Measurements from ENCODE around the gene P3H4.

The P3H4 gene

GRCh38 chr17:41768682-41769288 lies 43.0 kb downstream of the P3H4 start:
- Histone ChIP-seq H4K8ac (ENCODE audit: low read depth, low read length) (no peak overlapping the region), H2AFZ (ENCODE audit: insufficient read depth, low read length, poor library complexity) (no peak overlapping the region), H2AK5ac (ENCODE audit: low read length) (no peak overlapping the region), H3K4me2 (ENCODE audit: low read length) (no peak overlapping the region), H3K27ac (ENCODE audit: low read depth, low read length) (no peak overlapping the region), H3K18ac (ENCODE audit: low read length) (no peak overlapping the region), H3K23ac (ENCODE audit: low read length) (no peak overlapping the region), H3K14ac (ENCODE audit: low read length) (no peak overlapping the region), H3K36me3 (ENCODE audit: control insufficient read depth in 1 of 2, insufficient read depth in 2 of 2, low read length in 2 of 2) (peaks cover 74 to 77% of the 10 kb centered on the region in 2 experiments), H3K79me2 (ENCODE audit: control insufficient read depth, insufficient read depth, low read length, poor library complexity) (peaks cover 13% of the 10 kb centered on the region), H3K4me3 (ENCODE audit: low read depth, low read length) (no peak overlapping the region), H3K79me1 (ENCODE audit: low read length) (peaks cover 17% of the 10 kb centered on the region), H4K12ac (ENCODE audit: low read depth, low read length) (no peak overlapping the region), H2BK120ac (ENCODE audit: insufficient read depth, low read length, poor library complexity) (no peak overlapping the region), H3K9me3 (ENCODE audit: insufficient read depth, low read depth, low read length) (peaks cover 4% of the 10 kb centered on the region), H2BK5ac (ENCODE audit: low read depth, low read length, poor library complexity) (no peak overlapping the region), H3K27me3 (ENCODE audit: insufficient read depth, low read length) (no peaks in the 10 kb centered on the region), H3K4me1 (ENCODE audit: control insufficient read depth in 1 of 2, insufficient read depth in 2 of 2, low read length in 2 of 2) (peaks cover 20% of the 10 kb centered on the region in 2 experiments), H3K4ac (ENCODE audit: low read depth, low read length) (no peak overlapping the region), H2BK12ac (ENCODE audit: low read length) (no peak overlapping the region), H3K9ac (ENCODE audit: low read length) (no peak overlapping the region), H4K91ac (ENCODE audit: low read depth, low read length) (no peak overlapping the region)
- no peak for DNase-seq
- no CpG with 5 or more reads among the region's 23 CpGs for WGBS (ENCODE audit: extremely low coverage, insufficient coverage, insufficient read length)

GRCh38 chr17:41767324-41768042 lies 44.3 kb downstream of the P3H4 start:
- peaks cover 8% of the 10 kb centered on the region for H3K79me1 ChIP-seq (ENCODE audit: low read length)
- H3K4me1 ChIP-seq (ENCODE audit: control insufficient read depth in 1 of 2, insufficient read depth in 2 of 2, low read length in 2 of 2), result peaks cover 12 to 18% of the 10 kb centered on the region in 2 experiments
- H3K79me2 ChIP-seq (ENCODE audit: control insufficient read depth, insufficient read depth, low read length, poor library complexity), result peaks cover 7% of the 10 kb centered on the region
- no peak overlapping the region for H3K9ac ChIP-seq (ENCODE audit: low read length)
- no peak overlapping the region for H2BK120ac ChIP-seq (ENCODE audit: insufficient read depth, low read length, poor library complexity)
- no peak overlapping the region for H2BK5ac ChIP-seq (ENCODE audit: low read depth, low read length, poor library complexity)
- no peak overlapping the region for H3K27ac ChIP-seq (ENCODE audit: low read depth, low read length)
- peaks cover 82 to 85% of the 10 kb centered on the region in 2 experiments for H3K36me3 ChIP-seq (ENCODE audit: control insufficient read depth in 1 of 2, insufficient read depth in 2 of 2, low read length in 2 of 2)
- H4K8ac ChIP-seq (ENCODE audit: low read depth, low read length), result no peak overlapping the region
- H3K9me3 ChIP-seq (ENCODE audit: insufficient read depth, low read depth, low read length), result peaks cover 7% of the 10 kb centered on the region
- no peak overlapping the region for H2AFZ ChIP-seq (ENCODE audit: insufficient read depth, low read length, poor library complexity)
- no peak overlapping the region for H2BK12ac ChIP-seq (ENCODE audit: low read length)
- no peak for DNase-seq
- no CpG with 5 or more reads among the region's 18 CpGs for WGBS (ENCODE audit: extremely low coverage, insufficient coverage, insufficient read length)
- no peak overlapping the region for H3K14ac ChIP-seq (ENCODE audit: low read length)
- no peak overlapping the region for H4K12ac ChIP-seq (ENCODE audit: low read depth, low read length)
- H3K4me2 ChIP-seq (ENCODE audit: low read length), result no peak overlapping the region
- H3K4ac ChIP-seq (ENCODE audit: low read depth, low read length), result no peak overlapping the region
- no peak overlapping the region for H2AK5ac ChIP-seq (ENCODE audit: low read length)
- no peaks in the 10 kb centered on the region for H3K27me3 ChIP-seq (ENCODE audit: insufficient read depth, low read length)
- no peak overlapping the region for H3K4me3 ChIP-seq (ENCODE audit: low read depth, low read length)
- H3K18ac ChIP-seq (ENCODE audit: low read length), result no peak overlapping the region
- no peak overlapping the region for H3K23ac ChIP-seq (ENCODE audit: low read length)
- H4K91ac ChIP-seq (ENCODE audit: low read depth, low read length), result no peak overlapping the region

GRCh38 chr17:41766135-41766534 lies 45.6 kb downstream of the P3H4 start:
- H3K9me3 ChIP-seq (ENCODE audit: insufficient read depth, low read depth, low read length), result peaks cover 7% of the 10 kb centered on the region
- no peak overlapping the region for H2BK120ac ChIP-seq (ENCODE audit: insufficient read depth, low read length, poor library complexity)
- H3K23ac ChIP-seq (ENCODE audit: low read length), result no peak overlapping the region
- H2BK5ac ChIP-seq (ENCODE audit: low read depth, low read length, poor library complexity), result no peak overlapping the region
- no peak overlapping the region for H3K4me2 ChIP-seq (ENCODE audit: low read length)
- H3K4me1 ChIP-seq (ENCODE audit: control insufficient read depth in 1 of 2, insufficient read depth in 2 of 2, low read length in 2 of 2), result peaks cover 2 to 8% of the 10 kb centered on the region in 2 experiments
- H3K36me3 ChIP-seq (ENCODE audit: control insufficient read depth in 1 of 2, insufficient read depth in 2 of 2, low read length in 2 of 2), result peaks cover 84 to 87% of the 10 kb centered on the region in 2 experiments
- no peaks in the 10 kb centered on the region for H3K27me3 ChIP-seq (ENCODE audit: insufficient read depth, low read length)
- H3K14ac ChIP-seq (ENCODE audit: low read length), result no peak overlapping the region
- no peak overlapping the region for H4K8ac ChIP-seq (ENCODE audit: low read depth, low read length)
- H3K27ac ChIP-seq (ENCODE audit: low read depth, low read length), result no peak overlapping the region
- no peak for DNase-seq
- no peak overlapping the region for H2BK12ac ChIP-seq (ENCODE audit: low read length)
- no peak overlapping the region for H4K91ac ChIP-seq (ENCODE audit: low read depth, low read length)
- no peak overlapping the region for H2AK5ac ChIP-seq (ENCODE audit: low read length)
- no peak overlapping the region for H4K12ac ChIP-seq (ENCODE audit: low read depth, low read length)
- no peak overlapping the region for H2AFZ ChIP-seq (ENCODE audit: insufficient read depth, low read length, poor library complexity)
- H3K79me2 ChIP-seq (ENCODE audit: control insufficient read depth, insufficient read depth, low read length, poor library complexity), result no peaks in the 10 kb centered on the region
- H3K9ac ChIP-seq (ENCODE audit: low read length), result no peak overlapping the region
- no peak overlapping the region for H3K4ac ChIP-seq (ENCODE audit: low read depth, low read length)
- no peak overlapping the region for H3K18ac ChIP-seq (ENCODE audit: low read length)
- no peaks in the 10 kb centered on the region for H3K79me1 ChIP-seq (ENCODE audit: low read length)
- no peak overlapping the region for H3K4me3 ChIP-seq (ENCODE audit: low read depth, low read length)

- Histone ChIP-seq H4K12ac (ENCODE audit: low read depth, low read length) (no peak overlapping the region), H3K9ac (ENCODE audit: low read length) (no peak overlapping the region), H3K4me3 (ENCODE audit: low read depth, low read length) (peak overlapping the region; percentile 23), H3K79me2 (ENCODE audit: control insufficient read depth, insufficient read depth, low read length, poor library complexity) (no peaks in the 10 kb centered on the region), H3K23ac (ENCODE audit: low read length) (peak overlapping the region; percentile 31), H3K9me3 (ENCODE audit: insufficient read depth, low read depth, low read length) (peaks cover 9% of the 10 kb centered on the region), H3K4ac (ENCODE audit: low read depth, low read length) (no peak overlapping the region), H3K18ac (ENCODE audit: low read length) (peak overlapping the region; percentile 22), H2BK120ac (ENCODE audit: insufficient read depth, low read length, poor library complexity) (no peak overlapping the region), H2BK5ac (ENCODE audit: low read depth, low read length, poor library complexity) (no peak overlapping the region), H3K36me3 (ENCODE audit: control insufficient read depth in 1 of 2, insufficient read depth in 2 of 2, low read length in 2 of 2) (peaks cover 82% of the 10 kb centered on the region in 2 experiments), H3K14ac (ENCODE audit: low read length) (no peak overlapping the region), H2AFZ (ENCODE audit: insufficient read depth, low read length, poor library complexity) (no peak overlapping the region), H3K79me1 (ENCODE audit: low read length) (no peaks in the 10 kb centered on the region), H3K4me1 (ENCODE audit: control insufficient read depth in 1 of 2, insufficient read depth in 2 of 2, low read length in 2 of 2) (peaks cover 2 to 8% of the 10 kb centered on the region in 2 experiments), H2BK12ac (ENCODE audit: low read length) (no peak overlapping the region), H4K91ac (ENCODE audit: low read depth, low read length) (no peak overlapping the region), H3K4me2 (ENCODE audit: low read length) (no peak overlapping the region), H4K8ac (ENCODE audit: low read depth, low read length) (no peak overlapping the region), H2AK5ac (ENCODE audit: low read length) (no peak overlapping the region), H3K27ac (ENCODE audit: low read depth, low read length) (peak overlapping the region; percentile 36), H3K27me3 (ENCODE audit: insufficient read depth, low read length) (no peaks in the 10 kb centered on the region)
- WGBS (ENCODE audit: extremely low coverage, insufficient coverage, insufficient read length), result no CpG with 5 or more reads among the region's 8 CpGs
- no peak for DNase-seq
Measured at GRCh38 chr17:41763327-41763726, 48.4 kb downstream of the P3H4 start.

All from trophoblast cell (in vitro differentiated cells and primary cell).